Measurements from ENCODE around the gene SYN1.
A peak's percentile ranks its signal among the peaks of the same experiment; 100 is the strongest.

Gene SYN1

DNA sequence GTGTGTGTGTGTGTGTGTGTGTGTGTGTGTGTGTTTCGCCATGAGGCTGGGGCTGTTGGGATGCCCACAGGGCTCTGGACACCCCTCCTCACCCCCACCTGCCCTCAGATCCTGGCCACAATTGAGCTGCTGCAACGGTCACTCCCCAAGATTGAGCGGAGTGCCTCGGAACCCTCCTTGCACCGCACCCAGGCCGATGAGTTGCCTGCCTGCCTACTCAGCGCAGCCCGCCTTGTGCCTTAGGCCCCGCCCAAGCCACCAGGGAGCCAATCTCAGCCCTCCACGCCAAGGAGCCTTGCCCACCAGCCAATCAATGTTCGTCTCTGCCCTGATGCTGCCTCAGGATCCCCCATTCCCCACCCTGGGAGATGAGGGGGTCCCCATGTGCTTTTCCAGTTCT, 48.4 kb downstream of the SYN1 start:
- DNase-seq = no peak

DNA sequence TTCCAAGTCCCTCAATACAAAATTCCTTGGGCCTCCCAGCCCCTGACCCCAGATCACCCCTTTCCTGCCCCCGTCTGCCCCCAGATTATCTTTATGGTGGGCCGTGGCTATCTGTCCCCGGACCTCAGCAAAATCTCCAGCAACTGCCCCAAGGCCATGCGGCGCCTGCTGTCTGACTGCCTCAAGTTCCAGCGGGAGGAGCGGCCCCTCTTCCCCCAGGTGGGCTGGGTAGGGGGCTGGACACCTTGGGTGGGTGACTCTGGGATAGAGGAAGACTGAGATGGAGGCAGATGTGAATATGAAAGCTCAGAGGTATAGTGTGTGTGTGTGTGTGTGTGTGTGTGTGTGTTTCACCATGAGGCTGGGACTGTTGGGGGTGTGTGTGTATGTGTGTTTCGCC, 48.9 kb downstream of the SYN1 start:
- DNase-seq = no peak

DNA sequence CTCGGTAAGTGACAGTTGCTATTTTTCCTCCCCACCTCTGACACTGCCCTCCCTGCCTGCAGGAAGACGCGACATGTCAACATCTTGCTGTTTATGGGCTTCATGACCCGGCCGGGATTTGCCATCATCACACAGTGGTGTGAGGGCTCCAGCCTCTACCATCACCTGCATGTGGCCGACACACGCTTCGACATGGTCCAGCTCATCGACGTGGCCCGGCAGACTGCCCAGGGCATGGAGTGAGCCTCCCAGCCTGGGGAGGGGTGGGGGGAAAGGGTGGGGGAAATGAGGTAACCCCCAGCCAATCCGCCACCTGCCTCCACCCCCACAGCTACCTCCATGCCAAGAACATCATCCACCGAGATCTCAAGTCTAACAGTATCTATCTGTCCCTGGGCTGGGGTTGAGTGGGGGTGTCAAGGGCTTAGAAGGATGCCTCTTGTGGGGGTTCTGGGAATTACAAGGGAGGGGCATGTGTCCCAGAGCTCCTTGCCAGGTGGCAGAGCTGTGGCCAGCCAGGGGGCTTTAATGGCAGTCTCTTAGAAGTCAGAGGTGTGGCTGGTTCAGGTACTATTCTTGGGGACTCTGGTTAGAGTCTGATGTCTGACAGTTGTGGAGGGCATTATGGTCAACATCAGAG, 50.9 kb downstream of the SYN1 start:
- DNase-seq = no peak

DNA sequence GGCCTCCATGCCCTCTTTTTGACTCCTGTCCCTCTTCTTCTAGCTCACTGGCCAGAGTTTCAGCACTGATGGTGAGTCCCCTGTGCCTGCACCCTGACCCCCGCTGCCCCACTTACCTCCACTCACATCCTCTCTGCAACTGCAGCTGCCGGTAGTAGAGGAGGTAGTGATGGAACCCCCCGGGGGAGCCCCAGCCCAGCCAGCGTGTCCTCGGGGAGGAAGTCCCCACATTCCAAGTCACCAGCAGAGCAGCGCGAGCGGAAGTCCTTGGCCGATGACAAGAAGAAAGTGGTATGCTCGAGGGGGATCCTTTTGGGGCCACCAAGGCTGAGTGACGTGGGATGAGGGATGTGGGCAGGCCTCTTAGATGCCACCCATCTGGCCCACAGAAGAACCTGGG, 52.8 kb downstream of the SYN1 start:
- DNase-seq = no peak

DNA sequence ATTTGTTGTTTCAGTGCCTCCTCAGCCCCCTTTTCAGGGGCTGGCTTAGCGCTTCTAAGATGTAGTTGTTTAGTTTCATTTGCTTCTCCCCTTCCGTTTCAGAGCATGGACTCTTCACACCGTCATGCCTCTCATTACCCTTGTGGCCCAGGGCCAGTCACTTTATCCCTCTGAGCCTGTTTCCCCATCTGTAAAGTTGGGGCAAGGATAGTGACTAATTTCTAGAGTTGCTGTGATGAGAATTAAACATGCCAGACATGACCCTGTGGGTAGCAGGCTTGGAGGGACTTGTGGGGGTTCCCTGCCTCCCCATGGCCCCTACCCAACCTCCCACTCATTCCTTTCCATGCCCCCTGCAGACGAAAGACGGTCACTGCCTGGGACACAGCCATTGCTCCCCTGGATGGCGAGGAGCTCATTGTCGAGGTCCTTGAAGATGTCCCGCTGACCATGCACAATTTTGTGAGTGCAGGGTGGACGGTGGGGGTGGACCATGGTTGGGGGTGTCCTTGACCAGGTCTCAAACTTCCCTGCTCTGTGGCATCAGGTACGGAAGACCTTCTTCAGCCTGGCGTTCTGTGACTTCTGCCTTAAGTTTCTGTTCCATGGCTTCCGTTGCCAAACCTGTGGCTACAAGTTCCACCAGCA, 55.1 kb downstream of the SYN1 start:
- DNase-seq = no peak

DNA sequence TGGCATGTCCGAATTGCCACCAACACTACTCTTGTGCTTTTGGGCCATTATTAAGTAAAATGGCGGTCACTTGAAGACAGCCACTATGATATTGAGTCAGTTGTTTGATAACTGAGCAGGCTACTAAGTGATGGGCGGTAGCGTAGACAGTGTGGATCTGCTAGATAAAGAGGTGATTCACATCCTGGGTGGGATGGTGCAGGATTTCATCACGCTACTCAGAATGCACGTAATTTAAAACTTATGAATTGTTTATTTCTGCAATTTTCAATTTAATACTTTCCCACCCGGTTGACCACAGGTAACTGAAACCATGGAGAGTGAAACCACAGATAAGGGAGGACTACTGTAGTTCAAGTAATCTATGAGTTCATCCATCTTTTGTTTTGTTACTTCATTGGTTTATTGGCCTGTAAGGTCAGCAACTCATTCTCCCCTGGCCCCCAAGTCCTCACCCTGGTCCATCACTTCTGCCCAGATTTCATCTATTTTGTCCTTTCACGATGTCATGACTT, 55.8 kb downstream of the SYN1 start:
- DNase-seq = no peak

DNA sequence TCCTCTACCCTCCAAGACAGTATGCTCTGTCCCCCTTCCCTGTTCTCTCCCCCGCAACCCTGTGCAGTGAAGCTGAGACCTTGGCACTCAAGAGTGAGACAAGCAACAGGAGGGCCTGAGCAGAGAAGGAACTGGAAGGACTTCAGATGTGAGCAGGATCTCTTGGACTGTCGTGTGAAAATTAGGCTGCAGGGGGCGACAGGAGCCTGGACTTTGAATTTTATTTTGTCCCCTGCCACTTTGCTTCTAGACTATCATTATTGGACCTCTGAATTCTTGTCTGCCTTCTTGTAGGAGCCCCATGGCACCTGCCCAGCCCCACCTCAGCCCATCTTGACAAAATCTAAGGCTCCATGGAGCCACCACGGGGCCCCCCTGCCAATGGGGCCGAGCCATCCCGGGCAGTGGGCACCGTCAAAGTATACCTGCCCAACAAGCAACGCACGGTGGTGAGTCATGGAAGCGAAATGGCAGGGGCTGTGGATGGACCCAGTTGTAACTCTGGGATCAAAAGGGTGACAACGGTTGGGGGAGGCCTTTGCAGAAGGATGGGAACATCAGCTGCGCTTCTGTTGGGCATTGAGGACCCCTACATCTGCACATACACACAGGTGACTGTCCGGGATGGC, 56.9 kb downstream of the SYN1 start:
- DNase-seq = no peak

DNA sequence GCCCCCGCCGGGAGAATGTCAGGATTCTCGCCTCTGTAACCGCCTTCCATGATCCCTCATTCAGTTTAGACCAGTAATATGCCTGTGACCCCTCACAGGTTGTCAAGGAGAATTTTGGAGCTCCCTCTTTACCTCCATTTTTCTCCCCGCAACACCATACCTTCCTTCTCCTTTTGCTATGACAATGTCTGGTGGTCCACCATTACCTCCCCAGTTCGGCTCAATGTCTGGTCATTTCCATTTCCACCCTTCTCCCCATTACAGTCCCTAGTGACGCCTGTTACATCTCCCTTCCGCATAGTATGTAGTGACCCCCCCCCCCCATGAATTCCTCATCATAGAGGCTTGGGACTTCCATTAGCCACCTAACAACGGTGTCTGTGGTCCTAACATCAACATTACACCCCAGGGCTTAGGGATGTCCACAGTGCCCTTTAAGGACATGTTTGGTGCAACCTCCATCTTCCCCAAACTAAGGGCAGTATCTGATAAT, 58.0 kb downstream of the SYN1 start:
- no peak for DNase-seq

DNA sequence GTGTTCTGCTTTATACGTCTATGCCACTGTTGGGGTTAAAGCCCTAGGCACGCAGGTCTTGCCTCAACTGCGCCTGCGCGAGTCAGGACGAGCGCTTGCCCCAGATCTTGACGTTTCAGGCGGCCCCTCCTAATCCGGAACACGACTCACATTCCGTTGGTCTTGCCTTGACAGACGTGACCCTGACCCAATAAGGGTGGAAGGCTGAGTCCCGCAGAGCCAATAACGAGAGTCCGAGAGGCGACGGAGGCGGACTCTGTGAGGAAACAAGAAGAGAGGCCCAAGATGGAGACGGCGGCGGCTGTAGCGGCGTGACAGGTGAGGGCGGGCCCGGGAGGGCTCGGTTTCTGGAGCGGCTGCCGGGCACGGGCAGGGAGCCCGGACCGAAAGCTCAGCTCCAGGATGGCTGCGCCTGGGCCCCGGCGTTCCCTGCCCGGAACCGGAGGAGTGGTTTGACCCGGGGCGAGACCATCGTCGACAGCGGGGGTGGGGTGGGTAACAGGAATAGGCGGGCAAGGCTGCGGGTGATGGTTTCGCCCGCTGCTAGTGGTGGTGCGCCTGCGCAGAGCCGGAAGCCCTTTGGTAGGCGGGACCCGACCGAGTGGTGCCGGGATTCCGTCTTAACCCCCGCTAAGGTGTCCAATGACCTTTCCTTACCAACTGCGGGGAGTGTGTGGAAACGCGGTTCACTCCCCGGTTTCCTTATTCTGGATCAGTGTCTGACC, 58.6 kb downstream of the SYN1 start, which contains the start of gene ARAF:
Gene ARAF, plus strand, starts transcription at position 272 of the 725 bp plus-strand sequence. CDS start 1,763 bp downstream, outside the sequence.
- peak; percentile 100 for DNase-seq

DNA sequence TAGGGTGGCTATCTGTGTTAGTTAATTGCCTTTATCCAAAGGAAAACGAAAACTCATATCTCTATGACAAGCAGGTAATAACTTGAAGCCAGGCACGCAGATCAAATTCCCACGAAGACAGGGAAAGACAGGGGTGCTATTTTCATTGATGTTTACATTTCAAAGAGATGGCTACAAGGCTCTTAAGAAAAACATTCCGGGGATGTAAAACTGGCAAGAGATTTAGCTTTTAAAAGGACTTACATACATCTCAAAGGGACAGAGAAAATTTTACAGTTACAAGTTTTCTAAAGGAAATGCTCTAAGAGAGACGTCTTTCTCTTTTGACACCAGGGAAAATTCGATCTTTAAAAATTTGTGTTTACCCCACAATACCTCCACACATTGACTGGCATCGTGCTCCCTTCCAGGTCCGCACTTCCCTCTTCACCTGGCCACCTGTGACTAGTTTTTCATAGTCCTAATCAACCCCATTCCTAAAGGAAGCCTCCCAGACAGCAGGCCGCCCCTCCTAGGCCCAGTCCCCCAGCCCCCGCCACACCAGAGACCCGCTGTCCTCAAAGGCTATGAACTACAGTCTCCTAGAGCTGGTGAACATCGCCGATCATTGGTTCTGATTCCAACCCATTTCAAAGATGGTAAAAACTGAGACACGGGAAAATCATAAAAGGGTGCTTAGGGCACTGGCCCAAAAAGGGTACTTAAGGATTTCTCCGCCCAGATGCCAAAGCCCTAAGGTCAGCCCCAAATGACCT, 59.3 kb downstream of the SYN1 start:
- DNase-seq = no peak

DNA sequence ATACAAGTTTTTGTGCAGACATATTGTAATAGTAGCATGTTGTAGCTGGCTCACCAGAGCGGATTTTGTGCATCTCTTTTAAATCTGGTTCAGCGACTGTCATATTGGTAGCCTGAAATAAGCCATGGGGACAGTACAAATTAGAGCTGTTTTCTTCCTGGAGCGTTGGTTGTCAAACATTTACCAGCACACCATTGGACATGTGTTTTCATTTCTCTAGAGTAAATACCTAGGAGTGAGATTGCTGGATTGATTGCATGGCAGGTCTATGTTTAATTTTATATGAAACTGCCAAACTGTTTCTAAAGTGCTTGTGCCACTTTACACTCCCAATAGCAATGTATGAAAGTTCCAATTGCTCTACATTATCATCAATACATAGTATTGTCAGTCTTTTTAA, 61.2 kb downstream of the SYN1 start:
- DNase-seq = no peak

DNA sequence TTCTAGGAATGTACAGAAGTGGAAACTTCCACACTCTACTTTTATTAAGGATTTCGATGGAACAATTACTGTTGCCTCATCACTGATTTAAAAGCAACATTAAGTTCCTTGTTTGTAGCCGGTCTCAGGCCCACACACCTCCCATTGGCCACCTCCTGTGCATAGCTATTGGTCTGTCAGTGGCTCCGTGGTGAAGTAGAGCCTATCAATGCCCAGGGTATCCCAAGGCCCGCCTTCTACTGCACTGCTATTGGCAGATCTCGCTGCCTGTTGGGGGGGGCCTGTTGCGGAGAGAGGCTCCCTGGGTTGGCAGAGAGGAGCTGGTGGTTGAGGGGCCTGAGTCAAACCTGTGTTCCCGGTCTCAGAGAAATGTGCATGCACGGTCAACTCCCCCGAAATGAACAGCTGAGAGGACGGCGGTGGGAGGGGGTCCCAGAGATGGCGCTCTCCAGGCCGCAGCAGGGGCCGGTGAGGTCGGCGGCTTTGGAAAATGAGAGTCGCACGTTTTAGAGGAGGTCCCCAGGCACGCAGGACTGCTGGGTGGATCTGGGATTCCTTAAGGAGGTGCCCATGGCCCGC, 63.5 kb downstream of the SYN1 start:
- DNase-seq = peak; percentile 92

DNA sequence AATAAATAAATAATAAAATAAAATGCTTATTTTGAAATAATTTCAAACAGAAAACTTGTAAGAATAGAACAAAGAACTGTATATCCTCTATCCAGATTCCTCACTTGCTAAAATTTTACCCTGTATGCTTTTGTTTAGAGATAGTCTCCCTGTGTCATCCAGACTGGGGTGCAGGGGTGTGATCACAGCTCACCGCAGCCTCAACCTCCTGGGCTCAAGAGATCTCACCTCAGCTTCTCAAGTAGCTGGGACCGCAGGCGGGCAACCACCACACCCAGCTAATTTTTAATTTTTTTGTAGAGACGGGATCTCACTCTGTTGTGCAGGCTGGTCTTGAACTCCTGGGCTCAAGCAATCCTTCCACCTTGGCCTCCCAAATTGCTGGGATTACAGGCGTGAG, 76.2 kb downstream of the SYN1 start:
- DNase-seq = no peak

DNA sequence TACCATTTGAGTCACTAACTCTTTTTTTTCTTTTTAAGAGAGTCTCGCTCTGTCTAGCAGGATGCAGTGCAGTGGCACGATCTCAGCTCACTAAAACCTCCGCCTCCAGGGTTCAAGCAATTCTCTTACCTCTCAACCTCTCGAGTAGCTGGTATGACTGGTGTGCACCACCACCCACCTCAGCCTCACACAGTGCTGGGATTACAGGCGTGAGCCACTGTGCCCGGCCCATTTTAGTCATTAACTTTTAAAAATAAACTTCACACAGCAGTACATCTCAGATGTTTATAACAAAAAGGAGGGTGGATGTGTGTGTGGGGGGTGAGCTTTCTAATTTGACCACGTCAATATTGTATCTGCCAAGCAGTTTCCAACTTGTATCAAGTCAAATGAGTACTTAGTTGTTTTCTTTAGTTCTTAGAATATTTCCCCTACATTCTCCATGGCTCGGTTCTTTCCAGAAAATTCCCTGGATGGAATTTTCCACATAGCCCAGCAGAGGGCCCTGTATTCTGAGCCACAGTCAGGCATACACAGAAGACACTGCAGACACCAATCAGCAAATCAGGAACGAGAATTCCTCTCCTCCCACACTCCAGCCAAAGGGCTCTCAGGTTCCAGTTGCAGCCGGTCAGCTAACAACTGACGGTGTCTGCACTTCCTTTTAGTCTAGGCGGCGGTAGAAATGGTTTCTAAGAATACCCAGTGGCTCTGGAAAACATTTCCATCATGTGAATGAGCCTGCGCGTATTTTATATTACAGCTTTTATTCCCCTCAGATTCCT, 78.7 kb downstream of the SYN1 start:
- DNase-seq = peak; percentile 87

DNA sequence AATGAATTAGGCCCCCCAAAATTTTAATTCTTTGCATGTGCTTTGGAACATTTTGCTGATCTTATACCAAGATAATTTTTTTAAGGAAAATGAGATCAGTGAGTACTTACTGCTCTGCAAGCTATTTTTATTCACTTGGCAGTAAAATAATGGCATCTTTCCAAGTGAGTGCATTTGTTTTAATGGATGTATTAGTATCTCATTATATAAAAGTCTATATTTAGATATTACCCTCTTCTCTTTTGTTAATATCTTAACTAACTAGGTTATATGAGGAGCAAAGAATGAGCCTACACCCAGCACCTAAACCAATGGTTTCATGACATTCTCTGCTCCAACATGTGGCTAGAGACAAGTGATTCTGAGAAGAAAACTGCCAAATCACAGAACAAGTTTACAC, 79.8 kb downstream of the SYN1 start:
- no peak for DNase-seq

DNA sequence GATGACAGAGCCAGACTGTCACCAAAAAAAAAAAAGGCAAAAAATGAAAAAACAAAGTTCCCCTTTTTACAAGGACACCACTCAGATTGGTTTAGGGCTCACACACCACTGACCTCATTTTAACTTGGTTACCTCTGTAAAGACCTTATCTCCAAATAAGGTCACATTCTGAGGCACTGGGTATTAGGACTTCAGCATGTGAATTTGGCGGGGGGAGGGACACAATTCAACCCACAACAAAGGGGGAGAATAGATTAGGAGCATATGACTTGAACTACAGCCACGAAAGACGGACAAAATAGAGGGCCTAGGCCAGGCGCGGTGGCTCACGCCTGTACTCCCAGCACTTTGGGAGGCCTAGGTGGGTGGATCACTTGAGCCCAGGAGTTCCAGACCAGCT, 89.6 kb downstream of the SYN1 start:
- no peak for DNase-seq

DNA sequence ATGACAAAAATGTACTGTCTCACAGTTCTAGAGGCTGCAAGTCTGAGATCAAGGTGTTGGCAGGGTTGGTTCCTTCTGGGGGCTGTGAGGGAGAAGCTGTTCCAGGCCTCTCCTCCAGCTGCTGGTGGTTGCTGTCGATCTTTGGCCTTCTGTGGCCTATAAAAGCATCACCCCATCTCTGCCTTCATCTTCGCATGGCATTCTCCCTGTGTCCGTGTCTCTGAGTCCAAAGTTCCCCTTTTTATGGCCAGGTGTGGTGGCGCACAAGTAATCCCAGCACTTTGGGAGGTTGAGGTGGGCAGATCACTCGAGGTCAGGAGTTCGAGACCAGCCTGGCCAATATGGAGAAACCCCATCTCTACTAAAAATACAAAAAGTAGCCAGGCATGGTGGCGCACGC, 90.1 kb downstream of the SYN1 start:
- DNase-seq = no peak

DNA sequence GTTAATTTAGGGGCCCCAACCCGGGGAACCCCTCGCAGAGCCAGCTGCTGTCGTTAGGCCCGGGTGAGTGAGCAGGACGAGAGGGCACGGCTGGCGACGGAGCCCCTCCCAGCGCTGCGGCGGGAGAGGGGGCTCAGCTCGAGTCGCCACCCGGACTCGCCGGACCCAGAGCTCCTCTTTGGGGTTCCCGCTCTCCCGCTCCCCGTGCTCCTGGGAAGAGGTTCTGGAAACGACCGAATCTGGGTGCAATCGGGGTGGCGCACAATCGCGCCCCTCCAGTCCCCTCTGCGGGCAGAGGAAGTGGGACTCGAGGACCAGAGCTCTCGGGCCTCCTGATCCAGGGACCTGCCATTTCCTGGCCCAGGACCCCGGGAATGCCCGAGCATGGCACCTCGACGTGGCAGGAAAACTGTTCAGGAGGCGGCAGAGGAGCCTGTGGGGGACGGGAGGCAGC, 95.9 kb downstream of the SYN1 start:
- DNase-seq = no peak

DNA sequence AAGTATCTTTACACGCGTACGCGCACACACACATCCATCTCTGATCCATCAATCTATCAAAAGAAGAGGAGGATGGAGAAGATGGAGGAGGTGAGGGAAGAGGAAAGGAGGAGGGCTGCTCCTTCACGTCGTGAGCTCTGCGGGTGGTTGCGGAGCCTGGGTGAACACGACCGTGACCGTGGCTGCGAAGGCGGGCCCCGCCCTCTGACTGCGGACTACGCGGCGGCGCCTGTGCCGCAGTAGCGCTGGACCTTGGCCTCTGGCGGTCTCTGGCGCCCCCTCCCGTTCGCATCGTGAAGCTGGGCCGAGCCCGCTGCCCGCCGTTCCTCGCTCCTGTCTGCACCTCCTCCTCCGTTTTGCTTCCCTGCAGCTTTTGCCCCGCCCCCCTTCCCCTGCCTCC, 96.4 kb downstream of the SYN1 start:
- peak; percentile 64 for DNase-seq

Measured in fibroblast of skin of right quadriceps (primary cell).